K562 (cell line): ENCODE measurements around the gene FAM171A2. TPM values are rescaled to one million over a fixed set of nuclear protein-coding genes. Genes with fewer than 3 reads are reported as not detected.
A peak's percentile ranks its signal among the peaks of the same experiment; 100 is the strongest.

Experiments
- ATAC-seq: fragments of 200-7000 bp; cut with Tn5 transposase; 3 replicates; pipeline ENCODE4 v1.9.1; 2020; ENCODE audit warnings: moderate library complexity
- BruUV-seq: library from RNA; stranded (reverse); fragments of 400-500 nt; replicated peaks from 2 replicates; lab custom pipeline; 2021; lab: Mats Ljungman, UMichigan
- CTCF ChIA-PET: fragments of 300-600 bp; formaldehyde crosslinking; extraction: SDS; loops from one replicate; lab custom pipeline; 2021; ENCODE audit warnings: low intra/inter-chr PET ratio; lab: Yijun Ruan, JAX
- POLR2A ChIA-PET: fragments of 300-600, 350-650 bp; sonication (Branson Sonifier 250); formaldehyde crosslinking; extraction: SDS; loops from one replicate; lab custom pipeline; 2021; ENCODE audit warnings: antibody characterized with exemption, inconsistent platforms; lab: Yijun Ruan, JAX
- DNase-seq, 4 experiments: peaks; one replicate each; pipeline versions ENCODE4 v3.0.0 to v3.0.0-alpha.2; 2011 to 2018; ENCODE audit warnings: low spot score in 3 of 4, mixed read lengths in 3 of 4; ENCODE audit errors: extremely low read depth in 1 of 4
- FAIRE-seq: peaks from 2 replicates; lab custom pipeline; 2011; peaks lifted over from hg19 to GRCh38; lab: Jason Lieb, UNC
- H2AFZ ChIP-seq: 2 replicates; pipeline ENCODE4 v1.6.0; 2011; ENCODE audit warnings: low read depth, low read length, control low read depth, inconsistent platforms
- H3K27ac ChIP-seq: fragments of 200-600 bp; 3 replicates; pipeline ENCODE4 v1.8.0; 2011; ENCODE audit warnings: low read depth, mild to moderate bottlenecking, control low read depth, inconsistent platforms, low read length, moderate library complexity, mixed read lengths; ENCODE audit errors: extremely low read depth
- H3K27me3 ChIP-seq, 2 experiments: fragments of 300-600 bp in 1 of 2; 2 replicates in 1 of 2; 3 replicates in 1 of 2; pipeline versions ENCODE4 v1.6.0 to v1.8.0; 2011; ENCODE audit warnings: inconsistent platforms in 2 of 2, low read length in 2 of 2, mild to moderate bottlenecking in 1 of 2, mixed read lengths in 1 of 2, moderate library complexity in 1 of 2; ENCODE audit not compliant: control insufficient read depth in 2 of 2, insufficient read depth in 2 of 2
- H3K36me3 ChIP-seq: fragments of 300-600 bp; 3 replicates; pipeline ENCODE4 v1.8.0; 2011; ENCODE audit warnings: mild to moderate bottlenecking, low read length, inconsistent platforms; ENCODE audit not compliant: control insufficient read depth, insufficient read depth
- H3K4me1 ChIP-seq, 2 experiments: fragments of 200-600 bp in 1 of 2; replicated peaks in 1 of 2; 2 replicates in 1 of 2; 3 replicates in 1 of 2; pipeline versions ENCODE4 v1.5.1 to v1.8.0; 2011; ENCODE audit warnings: inconsistent platforms in 2 of 2, low read length in 2 of 2, mild to moderate bottlenecking in 1 of 2, mixed read lengths in 1 of 2, moderate library complexity in 1 of 2; ENCODE audit not compliant: control insufficient read depth in 2 of 2, insufficient read depth in 2 of 2
- H3K4me2 ChIP-seq: 2 replicates; pipeline ENCODE4 v1.6.1; 2011; ENCODE audit warnings: low read length, control low read depth, inconsistent platforms, mixed read lengths; ENCODE audit not compliant: insufficient read depth
- H3K4me3 ChIP-seq: fragments of 200-600 bp; sonication (generic), shearing (Covaris generic); 2 replicates; pipeline ENCODE4 v1.5.1; 2016; ENCODE audit warnings: control low read depth, inconsistent platforms
- H3K79me2 ChIP-seq: fragments of 200-600 bp; 3 replicates; pipeline ENCODE4 v1.8.0; 2011; ENCODE audit warnings: low read length, inconsistent platforms; ENCODE audit not compliant: control insufficient read depth, insufficient read depth
- H3K9ac ChIP-seq, 2 experiments: 2 replicates each; pipeline versions ENCODE4 v1.6.0 to v1.6.1; 2011; ENCODE audit warnings: low read depth in 2 of 2, low read length in 2 of 2, control low read depth in 1 of 2, inconsistent platforms in 1 of 2, mild to moderate bottlenecking in 1 of 2, mixed read lengths in 1 of 2; ENCODE audit not compliant: insufficient read depth in 1 of 2
- H3K9me1 ChIP-seq: one replicate; pipeline ENCODE4 v1.6.0; 2011; ENCODE audit warnings: inconsistent platforms, mild to moderate bottlenecking, low read length, moderate library complexity; ENCODE audit not compliant: control insufficient read depth, insufficient read depth
- H3K9me3 ChIP-seq: replicated peaks from 2 replicates; pipeline ENCODE4 v1.5.1; 2011; ENCODE audit warnings: low read depth, low read length, inconsistent platforms; ENCODE audit not compliant: control insufficient read depth, insufficient read depth
- H4K20me1 ChIP-seq: replicated peaks from 2 replicates; pipeline ENCODE4 v1.6.1; 2011; ENCODE audit warnings: low read length, inconsistent platforms, mixed read lengths; ENCODE audit not compliant: control insufficient read depth, insufficient read depth
- EZH2 ChIP-seq: IDR thresholded peaks from 2 replicates; pipeline ENCODE4 v1.6.1; 2012; ENCODE audit warnings: low read depth, mild to moderate bottlenecking, inconsistent platforms, low read length, borderline replicate concordance
- FOXP4 ChIP-seq: sonication (generic); formaldehyde crosslinking; IDR thresholded peaks from 2 replicates; pipeline ENCODE4 v1.8.0; 2022; ENCODE audit warnings: mild to moderate bottlenecking, missing genetic modification reagents, borderline replicate concordance
- MAFF ChIP-seq: IDR thresholded peaks from 2 replicates; pipeline ENCODE4 v1.6.1; 2012; ENCODE audit warnings: low read length, improper control_type of control experiment
- POLR2G ChIP-seq: fragments of 200-400 bp; formaldehyde crosslinking; IDR thresholded peaks from 2 replicates; pipeline ENCODE4 v1.6.1; 2017; ENCODE audit warnings: low read depth, mild to moderate bottlenecking, antibody characterized with exemption, low read length, moderate library complexity
- RBFOX2 ChIP-seq: fragments of 200-400 bp; formaldehyde crosslinking; IDR thresholded peaks from 2 replicates; pipeline ENCODE4 v1.6.1; 2017; ENCODE audit warnings: low read depth, mild to moderate bottlenecking, low read length, moderate library complexity
- RBM22 ChIP-seq: fragments of 200-400 bp; formaldehyde crosslinking; IDR thresholded peaks from 2 replicates; pipeline ENCODE4 v1.6.1; 2018; ENCODE audit warnings: low read length, low read depth; ENCODE audit not compliant: poor library complexity, severe bottlenecking
- TFAP4 ChIP-seq: sonication (generic); formaldehyde crosslinking; IDR thresholded peaks from 2 replicates; pipeline ENCODE4 v1.8.0; 2022; ENCODE audit warnings: missing genetic modification reagents, mild to moderate bottlenecking, moderate library complexity, borderline replicate concordance
- ZNF511 ChIP-seq: sonication (generic); formaldehyde crosslinking; IDR thresholded peaks from 2 replicates; pipeline ENCODE4 v1.8.0; 2022; ENCODE audit warnings: mild to moderate bottlenecking, missing genetic modification reagents
- WGBS: fragments of 100-300 bp; shearing (Covaris generic); methylation state at CpG from one replicate; pipeline ENCODE4 v1.1.6; 2016; ENCODE audit warnings: low coverage, mixed read lengths; ENCODE audit not compliant: insufficient coverage; ENCODE audit errors: missing lambda C conversion rate; 5-methylcytosine and 5-hydroxymethylcytosine counted together
- in situ Hi-C: fragments of 300-500 bp; cut with MboI; formaldehyde crosslinking; loops from 4 replicates; pipeline ENCODE4 v1.15.0; 2018; ENCODE audit warnings: inconsistent platforms, mixed read lengths
- intact Hi-C: fragments of 100-400 bp; cut with micrococcal nuclease; formaldehyde crosslinking; loops from 2 replicates; pipeline ENCODE4 v1.14.2; 2022
- polyA plus RNA-seq, 8 experiments: library from polyadenylated mRNA; depleted of rRNA in 4 of 8; stranded (reverse) in 5 of 8; unstranded in 3 of 8; fragments of >200 nt; fragmentation: Nextera tagmentation in 2 of 8; fragmentation: Illumina TruSeq in 1 of 8; extraction: Ambion mirVana in 2 of 8; extraction: Trizol in 1 of 8; gene quantifications; 2 replicates each; pipeline versions ENCODE4 v1.2.1 to v1.2.3, GENCODE V29; 2011 to 2014; ENCODE audit warnings: inconsistent platforms in 1 of 8, missing spikeins in 1 of 8
- total RNA-seq, 7 experiments: library from RNA; depleted of rRNA in 6 of 7; stranded (reverse); fragments of >200 nt in 6 of 7; fragmentation: Illumina TruSeq in 2 of 7; extraction: Trizol in 2 of 7; gene quantifications; 2 replicates each; pipeline versions ENCODE4 v1.2.1 to v1.2.3, GENCODE V29; 2011 to 2021; ENCODE audit warnings: low replicate concordance in 1 of 7

FAM171A2 gene
- total and polyA plus RNA-seq, 9 of the 15 experiments (the other 6 are each of a cell fraction or from before 2014, with no cell fraction given): 0.10 to 10.2 (median 2.0) TPM; not detected in 1

- CTCF ChIA-PET: no interaction called here
- TF ChIP-seq EZH2 (0 out of 2 replicates have a peak, but pooled peaks have one; percentile 68), TFAP4 (0 out of 2 replicates have a peak, but pooled peaks have one; percentile 30), MAFF (no peak), RBM22 (peak; percentile 71), RBFOX2 (0 out of 2 replicates have a peak, but pooled peaks have one; percentile 14), ZNF511 (CRISPR knock-in tag) (0 out of 2 replicates have a peak, but pooled peaks have one; percentile 37), POLR2G (peak; percentile 76), FOXP4 (CRISPR knock-in tag) (no peak)
- POLR2A ChIA-PET: interaction anchor here (0.6 to 1.5 kb wide), 12 partner anchors 9 to 458 kb away, joined by 3 to 9 read pairs (median 4); partner anchors contain the start of gene SLC25A39
- H3K79me2 ChIP-seq: no peaks in the 10 kb centered on the region
- no TSS peak for BruUV-seq
- no peaks in the 10 kb centered on the region for H3K9me3 ChIP-seq
- peak; percentile 47 for ATAC-seq
- peaks cover 8% of the 10 kb centered on the region; the same call in 1 of the 2 replicates for H4K20me1 ChIP-seq
- intact Hi-C loops: no loop called here
- peaks cover 5 to 52% of the 10 kb centered on the region in 2 experiments; a peak in 3 of 5 replicates for H3K4me1 ChIP-seq
- peak; percentile 57 for FAIRE-seq
- H3K9me1 ChIP-seq: peaks cover 6% of the 10 kb centered on the region
- in situ Hi-C loops: no loop called here
- H3K27me3 ChIP-seq: peaks cover 3 to 32% of the 10 kb centered on the region in 2 experiments; a peak in 4 of 5 replicates
- WGBS: 24% methylated on average over 31 of the region's 38 CpGs
- no peak overlapping the region for H3K27ac ChIP-seq
- H3K4me3 ChIP-seq: no peak overlapping the region
- H3K9ac ChIP-seq: 0 out of 4 replicates have a peak overlapping the region, but pooled peaks of 1 of the 2 experiments have one; percentile 72
- peaks cover 25% of the 10 kb centered on the region; the same call in 2 of the 3 replicates for H3K36me3 ChIP-seq
- H2AFZ ChIP-seq: no peak overlapping the region
- H3K4me2 ChIP-seq: no peak overlapping the region; the same call in 1 of the 2 replicates
- peak; percentile 56 to 69 (median 58) for DNase-seq
These were observed 47.6 kb downstream of the FAM171A2 start for GRCh38 chr17:44315760-44316731.
